GM18520 (cell line): ENCODE data around the gene TATDN3.
"Not testable (repeated sequence)": the region's sequence is repeated elsewhere in the genome, so short reads cannot be mapped to it uniquely, and the experiment has no call there.

ENCODE experiments used
- ATAC-seq: cut with Tn5 transposase; IDR thresholded peaks from one replicate; pipeline ENCODE4 v1.9.1; 2021; ENCODE audit not compliant: unreplicated experiment

Gene TATDN3

GRCh38 chr1:212827171-212827776, 35.6 kb downstream of the TATDN3 start:
- ATAC-seq, result no peak

GRCh38 chr1:212827831-212828278, 36.2 kb downstream of the TATDN3 start:
- no peak for ATAC-seq

GRCh38 chr1:212828395-212828794, 36.7 kb downstream of the TATDN3 start:
- ATAC-seq, result no peak

DNA sequence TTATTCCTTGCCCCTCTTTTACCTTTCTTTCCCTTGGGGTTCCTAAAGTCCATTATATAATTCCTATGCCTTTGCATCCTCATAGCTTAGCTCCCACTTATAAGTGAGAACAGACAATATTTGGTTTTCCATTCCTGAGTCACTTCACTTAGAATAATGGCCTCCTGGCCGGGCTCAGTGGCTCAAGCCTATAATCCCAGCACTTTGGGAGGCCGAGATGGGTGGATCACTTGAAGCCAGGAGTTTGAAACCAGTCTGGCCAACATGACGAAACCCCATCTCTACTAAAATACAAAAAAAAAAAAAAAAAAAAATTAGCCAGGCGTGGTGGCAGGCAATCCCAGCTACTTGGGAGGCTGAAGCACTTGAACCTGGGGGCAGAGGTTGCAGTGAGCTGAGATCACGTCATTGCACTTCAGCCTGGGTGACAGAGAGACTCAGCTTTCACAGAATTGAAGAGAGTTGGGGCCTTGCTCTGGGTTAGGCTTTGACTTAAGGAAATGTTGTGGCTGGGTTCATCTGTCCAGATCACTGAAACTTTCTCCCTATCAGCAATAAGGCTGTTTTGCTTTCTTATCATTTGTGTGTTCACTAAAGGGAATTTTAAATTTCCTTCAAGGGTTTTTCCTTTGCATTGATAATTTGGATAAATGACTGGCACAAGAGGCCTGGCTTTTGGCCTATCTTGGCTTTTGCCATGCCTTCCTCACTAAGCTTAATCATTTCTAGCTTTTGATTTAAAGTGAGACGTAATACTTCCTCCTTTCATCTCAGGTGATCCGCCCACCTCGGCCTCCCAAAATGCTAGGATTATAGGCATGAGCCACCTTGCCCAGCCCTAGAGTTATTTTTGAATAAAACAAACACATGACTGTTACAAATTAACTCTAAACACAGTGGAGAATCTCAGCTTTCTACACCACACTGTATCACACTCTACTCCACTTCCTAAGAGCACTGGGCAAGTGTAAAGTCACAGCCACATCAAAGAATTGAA, 41.8 kb downstream of the TATDN3 start:
- ATAC-seq, result peak; percentile 52

DNA sequence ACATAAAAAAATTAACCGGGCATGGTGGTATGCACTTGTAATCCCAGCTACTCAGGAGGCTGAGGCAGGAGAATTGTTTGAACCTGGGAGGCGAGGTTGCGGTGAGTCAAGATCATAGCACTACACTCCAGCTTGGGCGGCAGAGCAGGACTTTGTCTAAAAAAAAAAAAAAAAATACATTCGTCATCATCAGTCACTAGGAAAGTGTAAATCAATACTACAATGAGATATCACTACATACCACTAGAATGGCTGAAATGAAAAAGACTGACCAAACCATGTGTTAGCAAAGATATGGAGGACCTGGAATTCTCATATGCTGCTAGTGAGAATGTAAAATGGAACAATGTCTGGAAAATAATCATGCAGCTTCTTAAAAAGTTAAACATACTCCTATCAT, 46.5 kb downstream of the TATDN3 start:
- ATAC-seq, result no peak

DNA sequence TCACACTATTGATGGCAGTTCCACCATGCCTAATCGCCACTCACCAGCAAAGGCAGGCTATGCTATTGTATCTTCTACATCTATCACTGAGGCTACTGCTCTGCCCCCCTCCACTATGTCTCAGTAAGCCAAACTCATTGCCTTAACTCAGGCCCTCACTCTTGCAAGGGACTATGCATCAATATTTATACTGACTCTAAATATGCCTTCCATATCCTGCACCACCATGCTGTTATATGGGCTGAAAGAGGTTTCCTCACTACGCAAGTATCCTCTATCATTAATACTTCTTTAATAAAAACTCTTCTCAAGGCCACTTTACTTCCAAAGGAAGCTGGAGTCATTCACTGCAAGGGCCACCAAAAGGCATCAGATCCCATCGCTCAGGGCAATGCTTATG, 52.8 kb downstream of the TATDN3 start:
- not testable (repeated sequence) for ATAC-seq

GRCh38 chr1:212847549-212847948, 55.9 kb downstream of the TATDN3 start, which contains the start of gene SPATA45:
TSS of gene SPATA45 (minus strand) at chr1:212847649. CDS start at chr1:212836149, 11,500 bp downstream.
- no peak for ATAC-seq

GRCh38 chr1:212852105-212852688, 60.5 kb downstream of the TATDN3 start:
- no peak for ATAC-seq

GRCh38 chr1:212853658-212854057, 62.0 kb downstream of the TATDN3 start:
- no peak for ATAC-seq

GRCh38 chr1:212856755-212857154, 65.1 kb downstream of the TATDN3 start:
- ATAC-seq, result no peak

DNA sequence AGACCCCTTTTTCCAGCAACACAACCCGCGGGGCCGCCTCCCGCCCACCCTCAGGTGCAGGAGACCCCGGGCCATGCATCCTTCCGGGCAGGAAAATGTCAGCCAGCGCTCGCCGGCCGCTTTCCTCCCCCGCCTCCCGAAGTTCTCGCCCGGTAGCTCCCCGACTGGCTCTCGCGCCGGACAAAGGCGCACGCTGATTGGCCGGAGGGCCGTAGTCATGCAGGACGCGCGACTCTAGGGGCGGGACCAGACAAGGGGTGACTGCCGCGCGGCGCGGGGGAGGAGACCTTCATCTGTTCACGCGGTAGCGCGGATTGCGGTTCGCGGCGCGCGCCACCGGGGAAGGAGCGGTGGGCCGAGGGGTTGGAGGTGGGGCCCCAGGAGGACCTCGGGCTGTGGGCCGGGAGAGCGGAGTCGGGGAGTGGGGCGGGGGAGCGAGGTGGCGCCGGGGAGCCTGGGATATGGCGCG, 66.3 kb downstream of the TATDN3 start, which contains the start of gene FLVCR1:
TSS of gene FLVCR1 (plus strand) at position 284 of the 469 bp plus-strand sequence. CDS start at position 462, 178 bp downstream.
- peak; percentile 95 for ATAC-seq

DNA sequence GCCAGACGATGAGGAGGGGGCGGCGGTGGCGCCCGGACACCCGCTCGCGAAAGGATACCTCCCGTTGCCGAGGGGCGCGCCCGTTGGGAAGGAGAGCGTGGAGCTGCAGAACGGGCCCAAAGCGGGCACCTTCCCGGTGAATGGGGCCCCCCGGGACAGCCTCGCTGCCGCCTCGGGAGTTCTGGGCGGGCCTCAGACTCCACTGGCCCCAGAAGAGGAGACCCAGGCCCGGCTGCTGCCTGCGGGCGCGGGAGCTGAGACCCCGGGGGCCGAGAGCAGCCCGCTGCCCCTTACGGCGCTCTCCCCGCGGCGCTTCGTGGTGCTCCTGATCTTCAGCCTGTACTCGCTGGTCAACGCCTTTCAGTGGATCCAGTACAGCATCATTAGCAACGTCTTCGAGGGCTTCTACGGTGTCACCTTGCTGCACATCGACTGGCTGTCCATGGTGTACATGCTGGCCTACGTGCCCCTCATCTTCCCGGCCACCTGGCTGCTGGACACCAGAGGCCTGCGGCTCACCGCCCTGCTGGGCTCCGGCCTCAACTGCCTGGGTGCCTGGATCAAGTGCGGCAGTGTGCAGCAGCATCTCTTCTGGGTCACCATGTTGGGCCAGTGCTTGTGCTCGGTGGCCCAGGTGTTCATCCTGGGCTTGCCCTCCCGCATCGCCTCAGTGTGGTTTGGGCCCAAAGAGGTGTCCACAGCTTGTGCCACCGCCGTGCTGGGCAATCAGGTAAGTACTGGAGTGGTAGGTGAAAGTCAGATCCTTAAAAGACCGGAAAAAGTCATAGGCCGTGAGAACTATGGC, 67.0 kb downstream of the TATDN3 start:
- peak; percentile 4 for ATAC-seq

DNA sequence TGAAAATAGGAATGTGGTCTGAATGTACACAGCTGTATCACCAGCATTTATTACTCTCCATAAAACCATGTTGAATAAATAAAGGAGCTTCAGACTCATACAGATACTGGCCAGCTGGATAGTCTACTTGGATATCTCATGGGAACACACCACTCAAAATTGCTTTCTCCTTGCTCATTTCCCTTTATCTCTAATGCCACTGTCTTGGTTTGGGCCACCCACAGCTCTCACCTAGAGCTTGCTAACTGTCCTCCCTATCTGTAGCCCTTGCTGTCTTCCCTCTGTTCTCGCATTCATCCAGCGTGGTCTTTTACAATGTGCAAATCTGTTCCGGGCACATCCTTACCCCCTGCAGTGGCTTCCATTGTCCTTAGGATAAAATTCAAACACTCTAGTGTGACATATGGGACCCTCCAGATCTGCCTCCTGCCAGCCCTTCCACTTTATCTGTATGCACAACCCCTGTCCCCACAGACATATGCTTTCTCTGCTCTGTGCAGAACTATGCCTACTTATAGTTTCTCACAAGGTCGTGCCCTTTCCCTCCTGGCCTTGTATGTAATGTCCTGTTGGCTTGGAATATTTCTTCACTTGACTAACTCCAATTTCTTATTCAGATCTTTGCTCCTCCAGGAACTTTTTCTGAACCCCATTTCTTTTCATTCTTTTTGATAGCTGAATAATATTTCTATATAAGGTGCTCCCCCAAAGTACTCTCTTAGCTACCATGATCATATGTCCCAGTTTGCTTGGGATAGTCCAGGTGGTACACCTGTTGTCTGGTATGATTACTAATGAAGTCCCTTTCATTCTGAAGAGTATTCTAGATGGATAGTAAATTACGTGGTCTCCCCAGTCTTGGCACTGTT, 69.3 kb downstream of the TATDN3 start:
- ATAC-seq, result no peak

DNA sequence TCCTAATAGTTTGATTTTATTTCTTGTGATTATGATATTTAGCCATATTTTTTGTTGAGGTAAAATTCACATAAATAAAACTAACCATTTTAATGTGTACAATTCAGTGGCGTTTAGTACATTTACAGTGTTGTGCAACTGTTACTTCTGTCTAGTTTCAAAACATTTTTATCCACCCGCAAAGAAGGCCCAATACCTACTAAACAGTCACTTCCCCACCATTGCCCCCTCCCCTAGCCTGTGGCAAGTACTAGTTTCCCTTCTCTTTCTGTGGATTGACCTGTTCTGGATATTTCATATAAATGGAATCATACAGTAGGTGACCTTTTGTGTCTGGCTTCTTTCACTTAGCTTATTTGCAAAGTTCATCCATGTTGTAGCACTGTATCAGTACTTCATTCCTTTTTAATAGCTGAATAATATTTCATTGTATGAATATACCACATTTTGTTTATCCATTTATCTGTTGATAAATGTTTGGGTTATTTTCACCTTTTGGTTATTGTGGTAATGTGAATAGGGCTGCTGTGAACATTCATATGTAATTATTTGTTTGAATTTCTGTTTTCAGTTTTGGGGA, 70.5 kb downstream of the TATDN3 start:
- ATAC-seq, result no peak

GRCh38 chr1:212863345-212863744, 71.7 kb downstream of the TATDN3 start:
- ATAC-seq, result not testable (repeated sequence)

DNA sequence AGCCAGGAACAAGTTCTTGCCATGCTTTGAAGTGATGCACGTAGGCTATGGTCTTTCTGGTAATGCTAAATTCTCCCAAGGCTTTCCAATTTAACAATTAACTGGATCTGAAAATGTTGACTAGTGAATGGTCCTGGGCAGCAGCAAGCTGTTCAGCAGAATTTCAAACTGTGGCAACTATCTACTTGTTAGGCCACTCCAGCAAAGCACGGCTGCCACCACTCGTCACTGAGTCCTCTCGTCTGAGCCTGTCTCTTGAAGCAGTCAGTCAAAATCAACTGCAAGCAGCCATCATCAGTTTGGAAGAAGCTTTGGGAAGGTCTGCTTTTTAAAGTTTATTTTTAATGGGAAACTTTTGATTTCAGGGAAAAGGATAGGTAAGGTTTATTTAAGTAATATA, 72.5 kb downstream of the TATDN3 start:
- ATAC-seq, result no peak
